Ovary (tissue), 3 donors: ENCODE data around the gene MYO6.

Source experiments
- CTCF ChIP-seq, 3 donors: fragments of 450-650 bp in 2 of 3; fragments of 200-600 bp in 1 of 3; IDR thresholded peaks; one replicate each; pipeline versions ENCODE4 v1.5.1 to v1.8.0; 2016 to 2022; ENCODE audit warnings: antibody characterized with exemption in 3 of 3, mild to moderate bottlenecking in 1 of 3
- EP300 ChIP-seq: sonication (generic); formaldehyde crosslinking; IDR thresholded peaks from one replicate; pipeline ENCODE4 v1.6.1; 2017; ENCODE audit warnings: antibody characterized with exemption
- POLR2A ChIP-seq: fragments of 450-650 bp; IDR thresholded peaks from one replicate; pipeline ENCODE4 v1.6.1; 2017; ENCODE audit warnings: antibody characterized with exemption, mild to moderate bottlenecking, moderate library complexity
- donor health status: DM: no; HTN: no; CAD: no.

DNA sequence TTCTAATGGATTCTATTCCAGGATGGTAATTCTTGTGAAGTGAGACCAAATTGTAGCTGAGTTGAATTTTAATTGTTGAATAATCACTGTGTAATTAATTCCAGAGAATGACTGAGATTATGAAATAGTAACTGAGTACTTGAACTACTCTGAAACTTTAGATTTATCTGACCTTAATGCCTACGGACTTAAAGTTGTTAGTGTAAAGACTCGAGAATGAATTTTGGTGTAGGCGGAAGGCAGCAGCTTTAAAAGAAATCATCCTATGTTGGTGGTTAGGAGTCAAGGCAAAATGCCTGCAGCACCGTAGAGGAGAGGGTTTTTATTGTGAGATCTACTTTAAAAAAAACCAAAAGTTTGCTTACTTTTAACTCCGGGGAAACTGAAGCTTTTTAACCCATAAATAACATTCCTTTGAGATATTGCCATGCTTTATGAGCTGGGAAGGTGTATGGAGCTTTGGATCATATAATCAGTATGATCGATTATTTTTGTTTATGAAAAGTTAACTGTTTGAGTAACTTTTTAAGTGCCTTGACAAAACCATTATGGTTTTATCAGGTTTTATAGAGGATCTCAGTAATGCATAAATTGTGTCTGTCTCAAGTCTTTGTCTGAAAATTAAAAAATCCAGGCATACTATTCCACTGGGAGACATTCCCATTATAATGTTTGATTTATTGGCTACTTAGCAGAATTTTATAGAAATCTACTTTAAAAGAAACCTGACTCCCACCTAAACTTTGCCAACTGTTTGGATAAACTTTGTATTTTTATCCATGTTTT, 46.1 kb downstream of the MYO6 start:
- TF ChIP-seq CTCF (IDR thresholded peaks at IDR 0.05), result no peak
- TF ChIP-seq POLR2A, result no peak
- no peak for TF ChIP-seq EP300
